Measurements from ENCODE around the gene NFIC.

DNA sequence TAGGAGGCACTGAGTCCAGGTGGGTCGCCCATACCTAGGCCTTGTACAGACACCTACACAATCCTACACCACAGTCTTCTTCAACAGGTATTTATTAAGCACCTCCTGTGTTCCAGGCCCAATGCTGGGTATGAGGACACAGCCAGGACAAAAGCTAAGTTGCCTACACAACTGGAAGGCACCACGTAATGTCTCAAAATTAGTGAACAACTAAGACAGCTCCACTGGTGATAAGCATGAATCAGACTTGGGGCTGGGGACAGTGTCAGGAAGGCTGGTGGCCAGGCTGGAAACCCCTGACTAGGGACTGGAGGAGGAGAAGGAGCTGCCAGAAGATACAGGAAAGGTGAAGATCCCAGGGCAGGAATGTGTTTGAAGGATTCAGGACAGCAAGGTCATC lies 111.6 kb downstream of the NFIC start:
- TF ChIP-seq POLR2A (IDR thresholded peaks at IDR 0.05; ENCODE audit: low read depth, low read length), result no peak
- TF ChIP-seq SPI1 (IDR thresholded peaks at IDR 0.05; ENCODE audit: low read depth, low read length), result no peak
- TF ChIP-seq POLR2AphosphoS5 (IDR thresholded peaks at IDR 0.05; ENCODE audit: low read depth, low read length), result no peak
- no peak for TF ChIP-seq TAF1 (IDR thresholded peaks at IDR 0.05; ENCODE audit: low read depth, low read length)
- no peak for TF ChIP-seq POU2F2 (IDR thresholded peaks at IDR 0.05; ENCODE audit: low read depth, low read length)

Data from GM12891 (cell line).